GM12801 (cell line): ENCODE data around the gene PRIMPOL.

Experiments
- TF ChIP-seq, protein P1 (sequence below): IDR thresholded peaks from one replicate; pipeline ENCODE4 v1.5.1; 2011; ENCODE audit warnings: control low read depth; ENCODE audit not compliant: insufficient read length; ENCODE audit errors: extremely low read depth

Gene PRIMPOL

DNA sequence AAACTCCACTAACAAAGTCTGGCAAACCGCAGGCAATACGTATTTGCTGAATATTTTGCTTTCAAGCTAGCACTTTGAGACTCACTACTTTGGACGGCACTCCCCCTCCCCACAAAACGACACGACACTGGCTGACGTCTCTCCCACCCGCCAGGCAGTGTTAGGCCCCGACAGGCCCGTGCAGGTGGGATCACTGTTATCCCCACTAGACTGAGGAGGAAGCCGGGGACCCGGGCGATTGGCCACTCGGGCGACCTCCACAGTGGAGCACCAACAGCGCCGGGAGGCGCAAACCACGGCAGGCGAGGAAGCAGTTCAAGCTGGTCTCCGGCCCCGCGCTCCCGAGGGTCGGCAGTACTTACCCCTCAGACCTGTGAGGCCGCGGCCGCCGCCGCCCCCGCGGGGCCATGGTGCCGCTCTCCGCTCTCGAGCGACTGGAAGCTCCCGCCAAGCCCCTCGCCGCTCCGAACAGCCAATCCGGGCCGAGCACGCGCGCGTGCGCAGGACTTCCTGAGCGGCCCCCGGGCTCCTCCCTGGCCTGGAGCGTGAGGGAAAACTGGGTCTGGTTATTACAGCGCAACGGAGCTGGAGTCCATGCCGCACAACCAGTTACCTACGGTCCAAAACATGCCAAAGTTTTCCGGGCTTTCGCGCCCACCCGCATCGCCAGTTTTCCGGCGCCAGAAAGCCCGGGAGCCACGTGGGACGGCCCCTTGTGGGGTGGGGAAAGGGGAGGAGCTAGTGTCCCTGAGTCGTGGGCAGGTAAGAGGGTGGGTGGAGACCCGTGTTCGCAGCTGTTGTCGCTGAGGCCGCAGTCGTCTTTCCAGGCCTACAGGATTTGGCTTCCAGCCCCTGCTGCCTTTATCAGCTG, 84.4 kb downstream of the PRIMPOL start, which contains the start of gene CENPU:
CENPU (minus strand) TSS at position 443 of the 871 bp plus-strand sequence; CDS start at position 409, 34 bp downstream.
- TF ChIP-seq, protein P1, sequence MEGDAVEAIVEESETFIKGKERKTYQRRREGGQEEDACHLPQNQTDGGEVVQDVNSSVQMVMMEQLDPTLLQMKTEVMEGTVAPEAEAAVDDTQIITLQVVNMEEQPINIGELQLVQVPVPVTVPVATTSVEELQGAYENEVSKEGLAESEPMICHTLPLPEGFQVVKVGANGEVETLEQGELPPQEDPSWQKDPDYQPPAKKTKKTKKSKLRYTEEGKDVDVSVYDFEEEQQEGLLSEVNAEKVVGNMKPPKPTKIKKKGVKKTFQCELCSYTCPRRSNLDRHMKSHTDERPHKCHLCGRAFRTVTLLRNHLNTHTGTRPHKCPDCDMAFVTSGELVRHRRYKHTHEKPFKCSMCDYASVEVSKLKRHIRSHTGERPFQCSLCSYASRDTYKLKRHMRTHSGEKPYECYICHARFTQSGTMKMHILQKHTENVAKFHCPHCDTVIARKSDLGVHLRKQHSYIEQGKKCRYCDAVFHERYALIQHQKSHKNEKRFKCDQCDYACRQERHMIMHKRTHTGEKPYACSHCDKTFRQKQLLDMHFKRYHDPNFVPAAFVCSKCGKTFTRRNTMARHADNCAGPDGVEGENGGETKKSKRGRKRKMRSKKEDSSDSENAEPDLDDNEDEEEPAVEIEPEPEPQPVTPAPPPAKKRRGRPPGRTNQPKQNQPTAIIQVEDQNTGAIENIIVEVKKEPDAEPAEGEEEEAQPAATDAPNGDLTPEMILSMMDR: no peak

DNA sequence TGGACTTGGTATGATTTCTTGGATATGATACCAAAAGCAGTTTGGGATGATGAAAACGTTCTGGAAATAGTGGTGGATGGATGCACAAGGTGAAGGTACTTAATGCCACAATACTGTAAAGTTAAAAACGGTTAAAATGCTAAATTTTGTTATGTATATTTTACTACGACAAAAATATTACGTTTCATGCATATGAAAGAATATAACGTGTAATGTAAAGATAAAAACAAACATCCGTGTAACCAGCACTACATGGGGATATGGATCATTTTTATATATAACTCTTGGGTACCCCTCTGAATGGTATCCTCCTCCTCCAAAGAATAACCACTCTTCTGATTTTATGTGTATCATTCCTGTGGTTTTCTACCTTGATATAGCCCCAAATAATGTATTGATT, 85.2 kb downstream of the PRIMPOL start:
- TF ChIP-seq, protein P1: no peak

DNA sequence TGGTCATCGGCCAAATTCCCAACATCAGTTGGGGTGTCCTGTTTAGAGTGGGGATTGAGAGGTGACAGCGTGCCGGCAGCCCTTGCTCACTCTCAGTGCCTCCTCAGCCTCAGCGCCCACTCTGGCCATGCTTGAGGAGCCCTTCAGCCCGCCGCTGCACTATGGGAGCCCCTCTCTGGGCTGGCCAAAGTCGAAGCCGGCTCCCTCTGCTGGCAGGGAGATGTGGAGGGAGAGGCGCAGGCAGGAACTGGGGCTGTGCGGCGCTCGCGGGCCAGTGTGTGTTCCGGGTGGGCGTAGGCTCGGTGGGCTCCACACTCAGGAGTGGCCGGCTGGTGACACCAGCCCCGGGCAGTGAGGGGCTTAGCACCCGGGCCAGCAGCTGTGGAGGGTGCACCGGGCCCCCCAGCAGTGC, 91.4 kb downstream of the PRIMPOL start:
- TF ChIP-seq, protein P1: no peak

DNA sequence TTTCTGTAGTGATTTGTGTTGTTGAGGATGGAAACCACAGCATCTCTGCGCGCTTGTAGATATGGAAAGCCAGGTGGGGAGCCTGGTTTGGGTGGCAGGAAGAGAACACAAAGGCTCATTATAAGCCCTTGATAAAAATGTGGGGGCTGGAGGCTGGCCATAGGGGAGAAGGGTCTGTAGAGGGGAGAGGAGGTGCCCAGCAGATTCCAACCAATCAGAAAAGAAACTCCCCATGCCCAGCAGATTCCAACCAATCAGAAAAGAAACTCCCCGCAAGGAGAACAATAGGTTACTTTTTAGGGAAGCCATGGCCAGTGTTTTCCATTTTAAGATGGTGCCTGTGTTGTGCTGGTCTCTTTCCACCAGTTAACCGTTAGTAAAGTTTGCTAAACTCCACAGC, 94.1 kb downstream of the PRIMPOL start:
- TF ChIP-seq, protein P1: no peak

DNA sequence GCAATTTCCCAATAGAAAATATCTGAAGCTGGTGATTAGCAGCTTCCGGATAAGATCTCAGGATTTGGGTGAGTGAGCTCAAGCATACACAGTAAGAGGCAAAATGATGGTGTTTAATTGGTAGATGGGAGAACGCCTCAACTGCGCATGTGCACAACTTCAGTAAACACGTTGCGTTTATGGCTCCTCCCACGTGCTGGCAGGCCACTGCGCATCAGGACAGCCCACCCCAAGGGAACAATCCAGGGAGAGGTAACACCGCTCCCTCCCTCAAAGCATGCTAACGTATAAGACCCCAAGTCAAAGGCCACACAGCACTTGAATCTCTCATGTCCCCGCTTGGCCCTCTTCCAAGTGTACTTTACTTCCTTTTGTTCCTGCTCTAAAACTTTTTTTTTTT, 94.7 kb downstream of the PRIMPOL start:
- TF ChIP-seq, protein P1: no peak
